Neuronal stem cell (in vitro differentiated cells): ENCODE results near the gene ARMH3.
"Not testable (repeated sequence)": the region's sequence is repeated elsewhere in the genome, so short reads cannot be mapped to it uniquely, and the experiment has no call there.

Source experiments
- DNase-seq: peaks from one replicate; pipeline ENCODE4 v3.0.0-alpha.2; 2013; ENCODE audit warnings: low spot score
- H2AFZ ChIP-seq: one replicate; pipeline ENCODE4 v1.6.1; 2013; ENCODE audit warnings: mild to moderate bottlenecking, low read length, inconsistent platforms
- H2AK5ac ChIP-seq: 2 replicates; pipeline ENCODE4 v1.6.1; 2013; ENCODE audit warnings: low read depth, mild to moderate bottlenecking, inconsistent platforms, low read length, moderate library complexity, mixed read lengths
- H2BK120ac ChIP-seq: 2 replicates; pipeline ENCODE4 v1.6.1; 2013; ENCODE audit warnings: low read depth, mild to moderate bottlenecking, inconsistent platforms, low read length, moderate library complexity, mixed read lengths
- H2BK12ac ChIP-seq: one replicate; pipeline ENCODE4 v1.6.1; 2013; ENCODE audit warnings: low read length, inconsistent platforms
- H2BK15ac ChIP-seq: 2 replicates; pipeline ENCODE4 v1.6.1; 2013; ENCODE audit warnings: mild to moderate bottlenecking, low read length, inconsistent platforms, mixed read lengths
- H2BK5ac ChIP-seq: one replicate; pipeline ENCODE4 v1.6.1; 2013; ENCODE audit warnings: inconsistent platforms, mild to moderate bottlenecking, low read length, moderate library complexity
- H3K14ac ChIP-seq: one replicate; pipeline ENCODE4 v1.6.1; 2013; ENCODE audit warnings: low read length, inconsistent platforms
- H3K18ac ChIP-seq: 2 replicates; pipeline ENCODE4 v1.6.1; 2013; ENCODE audit warnings: low read length, inconsistent platforms
- H3K23ac ChIP-seq: 2 replicates; pipeline ENCODE4 v1.6.1; 2013; ENCODE audit warnings: low read depth, mild to moderate bottlenecking, mixed read lengths, low read length, inconsistent platforms; ENCODE audit not compliant: poor library complexity
- H3K27ac ChIP-seq: replicated peaks from 3 replicates; pipeline ENCODE4 v1.5.1; 2013; ENCODE audit warnings: low read length, inconsistent platforms
- H3K27me3 ChIP-seq, 3 experiments: 2 replicates each; pipeline ENCODE4 v1.6.1; 2013; ENCODE audit warnings: low read length in 3 of 3, mild to moderate bottlenecking in 2 of 3, inconsistent platforms in 1 of 3, low read depth in 1 of 3, mixed read lengths in 1 of 3, moderate library complexity in 1 of 3; ENCODE audit not compliant: control insufficient read depth in 3 of 3, insufficient read depth in 3 of 3
- H3K36me3 ChIP-seq, 2 donors: replicated peaks in 1 of 2; 2 replicates each; pipeline ENCODE4 v1.6.1; 2013; ENCODE audit warnings: low read length in 2 of 2; ENCODE audit not compliant: control insufficient read depth in 2 of 2, insufficient read depth in 2 of 2
- H3K4ac ChIP-seq: 2 replicates; pipeline ENCODE4 v1.6.1; 2013; ENCODE audit warnings: inconsistent platforms, mild to moderate bottlenecking, low read length, moderate library complexity
- H3K4me1 ChIP-seq, 2 donors: 1 replicate in 1 of 2; 2 replicates in 1 of 2; pipeline ENCODE4 v1.6.1; 2013; ENCODE audit warnings: low read length in 2 of 2, low read depth in 1 of 2; ENCODE audit not compliant: control insufficient read depth in 2 of 2, insufficient read depth in 1 of 2
- H3K4me2 ChIP-seq: one replicate; pipeline ENCODE4 v1.6.1; 2013; ENCODE audit warnings: mild to moderate bottlenecking, low read length, inconsistent platforms; ENCODE audit not compliant: insufficient read depth, poor library complexity, severe bottlenecking
- H3K4me3 ChIP-seq, 2 donors: 2 replicates each; pipeline ENCODE4 v1.5.1; 2013; ENCODE audit warnings: low read length in 2 of 2, mild to moderate bottlenecking in 2 of 2, inconsistent platforms in 1 of 2, moderate library complexity in 1 of 2
- H3K79me1 ChIP-seq: one replicate; pipeline ENCODE4 v1.6.1; 2013; ENCODE audit warnings: low read depth, mild to moderate bottlenecking, inconsistent platforms, low read length, moderate library complexity
- H3K9ac ChIP-seq: one replicate; pipeline ENCODE4 v1.6.1; 2013; ENCODE audit warnings: mild to moderate bottlenecking, low read depth, low read length, inconsistent platforms; ENCODE audit not compliant: poor library complexity
- H3K9me3 ChIP-seq, 2 donors: replicated peaks in 1 of 2; 2 replicates each; pipeline versions ENCODE3 to v1.6.1; 2013; ENCODE audit warnings: low read length in 2 of 2, mild to moderate bottlenecking in 2 of 2, inconsistent platforms in 1 of 2, low read depth in 1 of 2, mixed read lengths in 1 of 2, moderate library complexity in 1 of 2; ENCODE audit not compliant: control insufficient read depth in 2 of 2, insufficient read depth in 1 of 2
- H4K8ac ChIP-seq: one replicate; pipeline ENCODE4 v1.6.1; 2013; ENCODE audit warnings: low read depth, mild to moderate bottlenecking, inconsistent platforms, low read length, moderate library complexity
- H4K91ac ChIP-seq: one replicate; pipeline ENCODE4 v1.6.1; 2013; ENCODE audit warnings: low read length, low read depth, mild to moderate bottlenecking, inconsistent platforms; ENCODE audit not compliant: poor library complexity
- WGBS, 2 donors: extraction: QIAGEN DNeasy Blood & Tissue Kit; methylation state at CpG; one replicate each; pipeline ENCODE4 v1.1.7; 2013; ENCODE audit warnings: missing lambda C conversion rate in 2 of 2, mixed read lengths in 1 of 2; ENCODE audit not compliant: insufficient read length in 2 of 2, insufficient replicate concordance in 1 of 2; ENCODE audit errors: extremely low coverage in 2 of 2; 5-methylcytosine and 5-hydroxymethylcytosine counted together

ARMH3 gene

GRCh38 chr10:102007796-102008195 is 48.2 kb downstream of the ARMH3 start:
- Histone ChIP-seq H2AK5ac (no peak overlapping the region), H3K9me3 (no peaks in the 10 kb centered on the region), H3K23ac (no peak overlapping the region), H3K4me2 (no peak overlapping the region), H3K9ac (no peak overlapping the region), H3K4me3 (no peak overlapping the region), H2AFZ (no peak overlapping the region), H2BK15ac (no peak overlapping the region), H2BK120ac (no peak overlapping the region), H2BK12ac (no peak overlapping the region), H3K79me1 (no peaks in the 10 kb centered on the region), H4K8ac (no peak overlapping the region), H3K4me1 (peaks cover 0 to 4% of the 10 kb centered on the region in 2 donors), H3K4ac (no peak overlapping the region), H3K18ac (no peak overlapping the region), H3K27me3 (no peaks in the 10 kb centered on the region), H3K27ac (no peak overlapping the region), H4K91ac (no peak overlapping the region), H3K36me3 (peaks cover 2 to 67% of the 10 kb centered on the region in 2 donors), H3K14ac (no peak overlapping the region), H2BK5ac (no peak overlapping the region)
- WGBS, 2 donors: no CpG with 5 or more reads among the region's 3 CpGs
- DNase-seq: no peak

GRCh38 chr10:102007031-102007430 is 48.9 kb downstream of the ARMH3 start:
- DNase-seq, H3K4ac ChIP-seq, H2AFZ ChIP-seq, H3K14ac ChIP-seq, H2BK120ac ChIP-seq, H4K8ac ChIP-seq, H2BK15ac ChIP-seq, H3K9me3 ChIP-seq, H3K18ac ChIP-seq, H2BK12ac ChIP-seq, H2AK5ac ChIP-seq, H3K27me3 ChIP-seq, H3K4me1 ChIP-seq, H2BK5ac ChIP-seq, H3K9ac ChIP-seq, H3K79me1 ChIP-seq, H3K4me2 ChIP-seq, H3K4me3 ChIP-seq, H4K91ac ChIP-seq, H3K27ac ChIP-seq, H3K23ac ChIP-seq: not testable (repeated sequence)
- H3K36me3 ChIP-seq: peaks cover 2 to 66% of the 10 kb centered on the region in 2 donors
- WGBS, 2 donors: no CpG with 5 or more reads among the region's 4 CpGs

- no peak for DNase-seq
- Histone ChIP-seq H2BK12ac (no peak overlapping the region), H2BK120ac (no peak overlapping the region), H3K18ac (no peak overlapping the region), H3K27ac (no peak overlapping the region), H2AFZ (no peak overlapping the region), H4K91ac (no peak overlapping the region), H3K9me3 (no peaks in the 10 kb centered on the region), H3K4me1 (peaks cover 0 to 4% of the 10 kb centered on the region in 2 donors), H2AK5ac (no peak overlapping the region), H3K4me3 (no peak overlapping the region), H3K79me1 (no peaks in the 10 kb centered on the region), H3K14ac (no peak overlapping the region), H2BK15ac (no peak overlapping the region), H3K4ac (no peak overlapping the region), H3K36me3 (peaks cover 2 to 78% of the 10 kb centered on the region in 2 donors), H3K23ac (no peak overlapping the region), H4K8ac (no peak overlapping the region), H3K27me3 (no peaks in the 10 kb centered on the region), H3K4me2 (no peak overlapping the region), H2BK5ac (no peak overlapping the region), H3K9ac (no peak overlapping the region)
These were observed 51.6 kb downstream of the ARMH3 start for GRCh38 chr10:102004376-102004775.

GRCh38 chr10:102003541-102003940 is 52.4 kb downstream of the ARMH3 start:
- Histone ChIP-seq H3K23ac (no peak overlapping the region), H3K36me3 (peaks cover 2 to 78% of the 10 kb centered on the region in 2 donors), H2AFZ (no peak overlapping the region)

More at GRCh38 chr10:102003541-102003940, 52.4 kb downstream of the ARMH3 start:
- H3K9me3 ChIP-seq: no peaks in the 10 kb centered on the region
- H3K27me3 ChIP-seq: no peaks in the 10 kb centered on the region
- H3K4ac ChIP-seq: no peak overlapping the region
- no peak overlapping the region for H2BK12ac ChIP-seq
- H2AK5ac ChIP-seq: no peak overlapping the region
- no peak overlapping the region for H3K4me3 ChIP-seq
- H2BK5ac ChIP-seq: no peak overlapping the region
- no peak overlapping the region for H2BK120ac ChIP-seq
- peaks cover 0 to 4% of the 10 kb centered on the region in 2 donors for H3K4me1 ChIP-seq
- H3K18ac ChIP-seq: no peak overlapping the region
- no peak overlapping the region for H3K27ac ChIP-seq
- H2BK15ac ChIP-seq: no peak overlapping the region
- no peak overlapping the region for H3K14ac ChIP-seq
- H3K9ac ChIP-seq: no peak overlapping the region
- no peak overlapping the region for H4K8ac ChIP-seq
- no peak for DNase-seq
- WGBS, 2 donors: no CpG with 5 or more reads among the region's 1 CpG
- H4K91ac ChIP-seq: no peak overlapping the region
- no peaks in the 10 kb centered on the region for H3K79me1 ChIP-seq
- no peak overlapping the region for H3K4me2 ChIP-seq
